NCI-H2171 treated with DMSO at 0.1 percent for 48 hours (cell line): Measurements from ENCODE around the gene KLK7.
"Not testable (repeated sequence)": the region's sequence is repeated elsewhere in the genome, so short reads cannot be mapped to it uniquely, and the experiment has no call there.

Source experiments
- DNase-seq: peaks from one replicate; lab custom pipeline; 2025; lab: John Stamatoyannopoulos, UW

The KLK7 gene

DNA sequence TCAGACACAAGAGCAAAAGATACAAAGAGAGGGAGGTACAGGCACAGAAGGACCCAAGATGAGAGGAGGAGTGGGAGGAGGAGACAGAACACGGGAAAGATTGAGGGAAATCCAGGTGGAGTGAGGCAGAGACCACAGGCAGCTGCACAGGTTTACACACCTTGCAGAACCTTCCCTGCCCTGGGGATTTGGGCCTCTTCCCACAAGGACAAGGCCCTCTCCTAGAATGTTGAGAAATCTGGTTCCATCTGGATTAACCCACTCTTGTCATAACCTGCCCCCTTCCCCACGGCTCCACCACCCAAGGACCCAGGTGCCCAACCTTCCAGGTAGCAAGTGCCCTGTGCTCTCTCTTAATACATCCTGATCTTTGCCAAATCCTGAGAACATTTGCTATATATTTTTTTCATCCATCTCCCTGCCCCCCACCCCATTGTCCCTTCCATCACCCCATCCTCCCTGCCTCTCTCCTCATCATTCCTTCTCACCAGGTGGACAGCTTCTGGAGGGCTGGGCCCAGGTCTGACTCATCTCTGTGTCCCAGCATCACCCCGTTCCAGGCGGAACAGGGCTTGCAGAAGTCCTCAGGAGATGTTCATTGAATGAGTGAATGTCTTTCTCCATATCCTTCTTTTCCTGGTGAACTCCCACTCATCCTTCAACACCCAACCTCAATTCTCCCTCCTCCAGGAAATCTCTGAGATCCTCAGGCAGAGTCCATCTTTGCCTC, 26.5 kb upstream of the KLK7 start:
- no peak for DNase-seq

DNA sequence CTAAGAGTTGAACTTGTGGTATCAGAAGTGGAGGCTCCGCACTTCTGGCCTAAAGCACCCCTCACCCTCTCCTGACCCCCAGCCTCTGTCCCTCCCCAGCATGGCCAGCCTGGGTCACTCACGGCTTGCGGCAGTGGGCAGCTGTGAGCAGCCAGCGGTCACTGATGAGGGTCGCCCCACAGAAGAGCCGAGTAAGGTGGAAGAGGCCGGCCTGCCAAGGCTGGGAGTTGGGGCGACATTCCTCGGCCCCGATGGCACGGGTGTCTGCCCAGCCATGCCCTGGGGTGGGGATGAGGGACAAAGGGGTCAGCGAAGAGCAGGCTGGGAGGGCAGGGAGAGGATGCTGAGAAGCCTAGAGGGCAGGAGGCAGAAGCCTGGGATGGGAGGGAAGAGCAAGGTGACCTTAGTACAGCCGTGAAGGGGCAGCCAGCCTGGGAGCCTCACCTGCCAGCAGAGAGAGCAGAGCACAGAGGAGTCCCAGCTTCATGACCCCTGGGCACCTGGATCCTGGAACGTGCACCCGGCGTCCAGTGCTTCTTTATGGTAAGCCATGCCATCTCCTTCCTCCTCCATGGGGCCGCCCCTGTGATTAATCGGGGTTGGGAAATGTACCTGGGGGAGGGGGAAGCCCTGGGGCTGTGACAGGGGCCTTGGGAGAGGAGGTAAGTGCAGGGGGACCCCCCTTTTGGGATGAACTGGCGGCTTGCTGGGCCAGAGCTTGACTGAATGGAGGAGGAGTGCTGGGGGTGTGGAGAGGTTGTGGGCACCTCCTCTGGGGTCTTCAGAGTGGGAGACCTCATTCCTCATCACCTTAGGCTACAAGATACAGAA, 25.6 kb upstream of the KLK7 start:
- DNase-seq = no peak

DNA sequence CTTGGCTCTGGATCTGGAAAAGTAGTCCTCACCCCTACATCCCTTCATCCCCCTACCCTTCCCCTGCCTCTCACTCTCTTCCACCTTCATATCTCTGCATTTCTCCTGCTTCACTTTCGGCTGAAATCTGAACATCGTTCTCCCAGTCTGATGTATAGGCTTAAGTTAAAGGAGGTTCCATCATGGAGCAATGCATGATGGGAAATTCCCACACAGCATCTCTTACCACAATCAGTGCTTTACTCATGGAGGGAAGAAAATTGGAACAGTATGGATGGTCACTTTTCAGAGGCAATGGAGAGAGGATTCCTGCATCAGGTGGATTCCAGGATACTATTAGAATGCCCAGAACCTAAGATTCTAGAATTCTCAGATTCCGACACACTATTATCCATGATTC, 23.8 kb upstream of the KLK7 start:
- DNase-seq = no peak

DNA sequence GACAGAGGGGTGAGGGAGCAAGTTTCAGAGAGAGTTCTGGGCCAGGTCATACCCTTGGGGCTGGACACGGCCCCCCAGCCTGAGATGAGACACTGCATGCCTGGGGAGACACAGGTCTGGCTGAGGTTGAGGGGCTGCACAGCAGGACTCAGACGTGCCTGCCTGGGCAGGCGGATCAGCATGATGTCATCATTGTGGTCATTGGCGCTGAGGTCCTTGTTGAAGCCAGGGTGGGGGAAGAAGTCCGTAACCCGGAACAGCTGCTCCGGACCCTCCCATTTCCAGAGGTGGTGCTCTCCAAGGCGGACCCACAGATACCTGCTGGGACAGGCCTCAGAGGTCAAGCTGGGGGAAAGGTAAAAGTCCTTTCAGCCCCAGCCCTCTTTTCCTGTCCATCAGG, 22.7 kb upstream of the KLK7 start:
- DNase-seq = no peak

DNA sequence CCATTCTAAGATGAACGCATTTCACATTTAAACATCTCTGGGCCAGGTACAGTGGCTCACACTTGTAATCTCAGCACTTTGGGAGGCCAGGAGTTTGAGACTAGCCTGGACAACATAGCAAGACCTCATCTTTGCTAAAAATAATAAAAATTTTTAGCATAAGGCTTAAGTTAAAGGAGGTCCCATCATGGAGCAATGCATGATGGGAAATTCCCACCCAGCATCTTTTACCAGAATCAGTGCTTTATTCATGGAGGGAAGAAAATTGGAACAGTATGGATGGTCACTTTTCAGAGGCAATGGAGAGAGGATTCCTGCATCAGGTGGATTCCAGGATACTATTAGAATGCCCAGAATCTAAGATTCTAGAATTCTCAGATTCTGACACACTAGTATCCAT, 21.5 kb upstream of the KLK7 start:
- no peak for DNase-seq

DNA sequence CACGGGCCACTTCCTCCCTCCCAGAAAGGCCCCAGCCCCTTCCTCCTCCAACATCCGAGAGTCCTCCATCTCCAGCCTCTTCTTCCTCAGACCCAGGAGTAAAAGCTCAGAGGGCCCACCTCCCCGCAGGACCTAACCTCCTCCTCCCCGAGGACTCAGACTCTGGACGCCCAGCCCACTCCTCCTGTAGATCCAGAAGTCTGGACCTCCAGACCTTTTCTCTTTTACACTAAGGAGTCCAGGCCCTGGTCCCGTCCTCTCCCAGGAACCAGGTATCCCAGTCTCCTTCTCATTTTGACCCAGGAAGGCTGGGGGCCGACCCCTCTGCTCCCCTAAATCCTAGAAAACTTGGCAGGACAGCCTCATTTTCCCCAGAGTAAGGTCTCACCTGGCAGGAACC, 19.6 kb upstream of the KLK7 start:
- no peak for DNase-seq

DNA sequence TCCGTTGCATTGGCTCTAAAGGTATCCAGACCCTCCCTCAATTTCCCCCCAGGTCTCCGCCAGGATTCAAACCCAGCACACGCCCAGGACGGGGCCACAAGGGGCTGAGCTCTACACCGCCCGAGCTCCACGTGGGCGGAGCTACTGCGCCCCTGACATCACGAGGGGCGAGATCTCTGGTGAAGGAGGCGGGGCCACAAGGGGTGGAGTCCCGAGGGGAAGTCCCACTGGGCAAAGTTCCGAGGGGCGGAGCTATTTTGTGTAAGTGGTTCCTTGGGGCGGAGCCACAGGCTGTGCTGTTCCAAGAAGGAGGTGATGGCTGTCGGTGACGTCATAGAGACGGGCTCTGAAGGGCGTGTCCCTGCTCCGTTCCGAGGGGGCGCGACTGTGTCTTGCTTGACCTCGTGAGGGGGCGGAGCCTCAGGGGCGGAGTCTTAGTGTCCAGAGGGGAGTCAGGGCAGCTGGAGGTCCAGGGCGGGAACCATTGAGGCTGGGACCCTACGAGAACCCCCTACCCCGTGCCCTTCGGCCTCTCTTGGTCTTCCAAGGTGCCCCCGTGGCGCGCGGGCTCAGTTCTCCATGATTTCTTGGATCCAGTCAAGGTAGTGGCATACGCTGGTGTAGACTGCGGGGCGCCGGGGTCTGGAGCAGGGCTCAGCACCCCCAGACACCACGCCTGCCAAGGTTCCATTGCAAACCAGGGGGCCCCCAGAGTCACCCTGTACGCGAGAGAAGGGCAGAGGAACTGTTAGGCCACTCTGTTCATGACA, 19.0 kb upstream of the KLK7 start:
- no peak for DNase-seq

DNA sequence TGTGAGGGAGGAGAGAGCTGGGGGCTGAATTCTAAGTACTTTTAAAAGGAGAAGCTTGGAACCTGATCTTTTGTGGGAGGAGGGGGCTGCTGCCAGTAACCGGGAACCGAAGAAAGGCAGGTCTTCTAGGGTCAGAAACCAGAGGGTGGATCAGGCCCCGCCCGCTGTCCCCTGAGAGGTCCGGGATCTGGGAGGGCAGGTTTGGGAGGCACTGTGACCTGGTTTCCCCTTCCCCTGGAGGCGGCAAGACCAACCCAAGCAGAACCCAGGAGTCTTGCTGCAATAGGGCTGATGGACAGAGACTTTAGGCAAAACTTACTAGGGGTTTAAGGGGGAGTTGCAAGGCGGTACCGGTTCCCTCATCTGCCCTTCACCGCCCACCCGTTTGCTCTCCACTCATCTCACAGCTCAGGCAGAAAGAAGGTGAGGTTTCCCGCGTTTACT, 18.4 kb upstream of the KLK7 start:
- DNase-seq = no peak

DNA sequence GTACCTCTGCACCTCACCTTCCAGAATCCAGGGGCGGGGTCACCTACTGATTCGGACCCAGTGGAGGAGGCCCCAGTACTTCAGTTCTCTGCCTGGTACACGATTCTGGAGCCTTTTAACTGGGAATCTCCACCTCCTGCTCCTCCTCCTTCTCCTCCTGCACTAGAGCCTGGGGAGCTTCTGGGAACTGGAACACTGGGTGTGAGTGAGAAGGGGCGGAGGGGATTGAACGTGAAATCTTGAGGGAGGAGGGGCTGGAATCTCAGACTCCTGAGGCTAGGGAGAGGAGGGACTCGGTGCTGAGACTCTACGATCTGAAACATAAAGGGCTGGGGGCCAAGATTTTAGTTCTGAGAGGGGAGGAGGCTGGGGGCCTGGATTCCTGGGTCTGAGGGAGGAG, 17.8 kb upstream of the KLK7 start, which contains the start of gene KLK8:
Gene KLK8, minus strand, starts transcription at position 90 of the 400 bp plus-strand sequence. CDS start 437 bp downstream, outside the sequence.
- no peak for DNase-seq

DNA sequence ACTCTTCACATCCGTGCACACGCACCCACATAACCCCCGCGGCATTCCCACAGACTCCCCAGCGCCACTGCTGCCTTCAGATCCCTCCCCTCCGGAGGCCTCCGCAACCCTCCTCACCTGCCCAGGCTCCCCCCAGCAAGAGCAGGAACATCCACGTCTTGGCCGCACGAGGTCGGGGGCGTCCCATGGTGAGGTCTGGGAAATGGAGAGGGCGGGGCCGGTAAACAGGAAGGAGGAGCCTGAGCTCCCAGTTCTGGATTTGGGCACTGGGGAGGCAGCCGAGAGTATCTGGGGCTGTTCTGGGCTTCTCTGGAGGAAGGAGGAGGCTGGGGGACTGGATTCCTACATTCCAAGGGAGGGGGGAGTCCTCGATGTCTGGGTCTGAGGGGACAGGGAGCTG, 17.3 kb upstream of the KLK7 start:
- no peak for DNase-seq

DNA sequence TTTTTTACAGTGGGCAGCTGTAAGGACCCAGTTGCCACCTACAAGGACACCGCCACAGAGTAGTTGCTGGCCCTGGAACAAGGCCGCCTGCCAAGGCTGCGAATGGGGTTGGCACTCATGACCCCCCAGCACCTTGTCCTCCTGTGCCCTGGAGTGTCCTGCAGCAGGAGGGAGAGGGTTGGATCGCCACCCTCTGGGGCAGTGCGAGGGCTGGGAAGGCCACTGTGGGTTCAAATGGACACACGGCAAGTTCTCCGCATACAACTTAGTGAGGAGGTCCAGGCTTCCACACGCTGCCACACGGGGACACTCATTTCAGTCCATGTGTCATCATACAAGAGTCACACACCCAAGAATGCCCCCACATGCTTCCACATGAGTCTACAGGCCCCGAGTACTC, 16.7 kb upstream of the KLK7 start:
- no peak for DNase-seq

DNA sequence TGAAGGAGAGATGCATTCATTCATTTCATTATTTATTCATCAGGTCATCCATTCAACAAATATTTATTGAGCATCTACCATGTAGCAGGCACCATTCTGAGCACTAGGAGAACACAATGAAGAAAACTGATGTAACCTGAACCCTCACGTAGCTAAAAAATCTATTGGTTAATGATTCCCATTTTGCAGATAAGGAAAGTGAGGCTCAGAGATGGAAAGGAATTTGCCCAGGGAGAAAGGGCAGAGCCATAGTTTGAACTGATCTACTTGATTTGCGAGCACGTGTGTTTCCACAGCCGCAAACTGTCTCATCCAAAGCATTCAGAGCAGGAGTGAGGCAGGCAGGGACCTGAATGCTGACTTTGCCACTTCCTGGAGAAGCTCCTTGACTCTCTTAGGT, 15.0 kb upstream of the KLK7 start:
- DNase-seq = no peak

DNA sequence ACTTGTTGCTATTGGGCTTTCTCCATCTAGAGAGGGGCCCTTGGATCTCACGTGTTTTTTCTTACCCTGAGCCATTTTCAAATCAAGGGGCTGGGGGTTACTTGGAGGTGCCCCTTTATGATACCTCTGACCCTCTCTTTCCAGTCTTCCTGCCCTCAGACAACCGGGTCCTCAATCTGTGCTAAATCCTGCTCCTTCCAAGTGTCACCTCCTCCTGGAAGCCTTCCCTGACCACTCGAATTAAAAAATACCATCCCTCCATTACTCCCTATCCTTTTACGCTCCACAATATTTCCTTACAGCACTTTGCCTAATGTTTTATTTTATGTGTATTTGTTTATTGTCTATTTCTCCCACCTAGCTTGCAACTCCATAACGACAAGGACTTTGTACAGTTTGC, 14.3 kb upstream of the KLK7 start:
- no peak for DNase-seq

DNA sequence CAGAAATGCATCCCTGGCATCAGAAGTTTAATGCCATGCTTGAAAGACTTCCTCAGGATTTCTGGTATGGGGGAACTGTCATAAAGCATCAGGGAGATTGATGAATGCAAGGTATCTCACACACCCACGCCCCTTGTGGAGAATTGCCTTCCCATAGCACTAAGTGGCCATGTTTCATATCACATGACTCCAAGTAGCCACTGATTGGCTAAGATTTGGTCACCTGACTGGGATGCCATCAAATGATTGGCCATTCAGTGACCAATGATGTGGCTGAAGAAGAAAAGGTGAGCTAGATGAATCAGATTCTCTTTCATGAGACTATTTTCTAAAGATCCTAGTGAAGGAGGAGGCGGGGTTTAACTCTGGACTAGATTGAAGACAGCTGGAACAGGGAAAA, 10.4 kb upstream of the KLK7 start:
- DNase-seq = peak; percentile 77

DNA sequence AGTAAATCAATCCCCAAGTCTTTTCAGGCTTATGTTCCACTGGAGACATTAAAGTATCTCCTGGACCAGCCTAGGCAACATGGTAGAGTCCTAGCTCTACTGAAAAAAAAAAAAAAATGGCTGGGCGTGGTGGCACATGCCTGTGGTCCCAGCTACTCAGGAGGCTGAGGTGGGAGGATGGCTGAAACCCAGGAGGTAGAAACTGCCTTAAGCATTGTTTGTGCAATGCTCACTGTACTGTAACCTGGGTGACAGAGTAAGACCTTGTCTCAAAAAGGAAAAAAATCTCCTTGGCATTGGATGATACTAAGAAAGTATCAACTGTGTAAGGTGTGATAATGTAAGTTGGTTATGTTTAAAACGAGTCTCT, 8.9 kb upstream of the KLK7 start:
- no peak for DNase-seq

DNA sequence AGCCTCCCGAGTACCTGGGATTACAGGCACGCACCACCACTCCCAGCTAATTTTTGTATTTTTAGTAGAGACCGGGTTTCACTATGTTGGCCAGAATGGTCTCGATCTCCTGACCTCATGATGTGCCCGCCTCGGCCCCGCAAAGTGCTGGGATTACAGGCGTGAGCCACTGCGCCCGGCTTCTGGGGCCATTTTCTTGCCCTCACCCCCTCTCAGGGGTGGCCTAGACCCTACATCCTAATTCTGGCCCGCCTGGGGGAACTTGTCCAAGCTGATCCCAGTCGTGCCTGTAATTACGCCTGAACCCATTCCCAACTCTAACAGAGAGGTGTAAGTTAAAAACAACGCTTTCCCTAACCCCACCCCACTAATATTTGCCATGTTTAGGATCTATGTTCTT, 699 bp upstream of the KLK7 start:
- not testable (repeated sequence) for DNase-seq

DNA sequence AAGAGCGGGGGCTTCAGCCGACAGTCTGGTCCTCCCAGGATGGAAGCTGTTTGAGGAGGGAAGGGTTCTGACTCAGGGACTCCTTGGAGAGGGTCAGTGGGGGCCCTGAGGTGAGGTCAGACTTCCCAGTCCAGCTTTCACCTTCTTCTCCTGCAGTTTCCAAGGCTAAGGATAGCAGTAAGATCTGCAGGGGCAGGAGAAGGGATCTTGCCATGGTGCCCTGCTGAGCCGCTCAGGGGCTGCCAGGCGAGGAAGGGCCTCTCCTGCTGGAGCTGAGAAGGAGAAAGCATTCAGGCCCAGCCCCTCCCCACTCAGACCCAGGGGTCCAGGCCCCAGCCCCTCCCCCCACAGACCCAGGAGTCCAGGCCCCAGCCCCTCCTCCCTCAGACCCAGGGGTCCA, 1.5 kb downstream of the KLK7 start:
- DNase-seq = no peak

DNA sequence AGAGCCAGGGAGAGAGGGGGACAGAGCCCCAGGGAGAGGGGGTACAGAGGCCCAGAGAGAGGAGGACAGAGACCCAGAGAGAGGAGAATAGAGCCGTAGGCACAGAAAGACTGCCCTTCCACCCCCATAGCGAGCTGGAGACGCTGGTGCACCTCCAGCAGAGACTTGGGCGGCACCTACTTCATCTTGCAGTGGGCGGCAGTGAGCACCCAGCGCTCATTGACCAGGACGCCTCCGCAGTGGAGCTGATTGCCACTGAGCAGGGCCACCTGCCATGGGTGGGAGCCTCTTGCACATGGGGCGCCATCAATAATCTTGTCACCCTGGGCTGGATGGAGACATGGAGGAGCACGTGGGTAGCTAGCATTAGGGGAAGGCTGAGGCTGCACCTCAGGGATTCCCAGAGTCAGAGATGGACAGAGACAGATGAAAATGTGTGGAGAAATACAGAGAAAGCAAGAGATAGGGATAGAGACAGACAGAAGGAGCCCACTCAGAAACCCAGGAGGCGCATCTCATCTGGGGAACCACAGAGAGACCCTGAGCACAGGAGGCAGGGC, 2.0 kb downstream of the KLK7 start:
- no peak for DNase-seq

DNA sequence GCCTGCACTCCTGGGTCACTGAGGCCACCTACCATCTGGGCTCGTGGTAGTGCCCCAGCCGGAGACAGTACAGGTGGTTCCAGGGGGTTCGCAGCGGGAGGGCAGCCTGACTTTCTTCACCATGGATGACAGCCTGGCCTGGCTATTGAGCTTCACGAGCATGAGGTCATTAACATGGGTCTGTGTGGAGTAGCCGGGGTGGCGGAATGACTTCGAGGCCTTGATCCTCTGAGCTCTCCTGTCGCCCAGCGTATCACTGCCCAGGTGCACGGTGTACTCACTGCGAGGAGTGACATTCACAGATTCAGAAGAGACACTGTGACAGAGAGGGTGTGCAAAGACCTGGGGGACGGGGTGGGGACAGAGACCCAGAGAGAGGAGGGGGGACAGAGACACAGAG, 3.5 kb downstream of the KLK7 start:
- DNase-seq = no peak

DNA sequence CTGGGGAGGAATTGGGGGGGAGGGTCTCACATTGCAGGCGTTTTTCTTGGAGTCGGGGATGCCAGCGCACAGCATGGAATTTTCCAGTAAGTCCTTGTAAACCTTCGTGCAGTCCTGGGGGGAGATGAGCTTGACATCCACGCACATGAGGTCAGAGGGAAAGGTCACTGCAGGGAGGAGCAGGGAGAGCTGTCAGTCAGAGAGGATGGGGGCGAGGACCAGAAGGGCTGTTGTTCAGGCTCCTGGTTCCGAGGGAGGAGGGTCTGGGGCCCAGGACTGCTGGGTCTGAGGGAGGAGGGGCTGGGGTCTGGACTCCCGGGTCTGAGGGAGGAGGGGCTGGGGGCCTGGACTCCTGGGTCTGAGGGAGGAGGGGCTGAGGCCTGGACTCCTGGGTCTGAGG, 4.0 kb downstream of the KLK7 start:
- no peak for DNase-seq

DNA sequence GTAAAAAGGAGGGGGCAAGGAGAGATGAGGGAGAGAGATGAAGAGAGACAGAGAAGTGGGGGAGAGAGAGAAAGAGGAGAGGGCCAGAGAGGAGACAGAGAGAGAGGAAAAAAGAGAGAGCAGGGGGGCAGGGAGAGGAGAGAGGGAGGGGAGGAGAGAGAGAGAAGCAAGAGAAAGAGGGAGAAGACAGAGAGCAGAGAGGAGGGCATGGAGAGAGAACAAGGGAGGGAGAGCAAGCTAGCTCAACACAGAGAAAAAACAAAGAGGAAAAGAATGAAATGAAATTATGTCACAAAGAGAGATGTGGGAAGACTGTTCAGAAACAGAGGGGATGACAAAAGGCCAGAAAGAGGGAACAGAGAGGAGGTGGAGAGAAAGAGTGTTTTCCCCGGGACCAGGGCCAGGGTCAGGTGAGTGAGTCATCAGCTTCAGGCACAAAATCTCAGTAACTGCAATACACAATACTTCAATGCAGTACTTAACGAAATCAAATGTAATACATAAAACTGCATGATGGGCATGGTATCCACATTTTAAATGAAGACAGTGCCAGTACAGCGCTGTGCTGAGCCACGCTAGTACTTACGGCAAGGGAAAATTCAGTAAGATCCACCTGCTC, 4.8 kb downstream of the KLK7 start:
- DNase-seq = no peak

DNA sequence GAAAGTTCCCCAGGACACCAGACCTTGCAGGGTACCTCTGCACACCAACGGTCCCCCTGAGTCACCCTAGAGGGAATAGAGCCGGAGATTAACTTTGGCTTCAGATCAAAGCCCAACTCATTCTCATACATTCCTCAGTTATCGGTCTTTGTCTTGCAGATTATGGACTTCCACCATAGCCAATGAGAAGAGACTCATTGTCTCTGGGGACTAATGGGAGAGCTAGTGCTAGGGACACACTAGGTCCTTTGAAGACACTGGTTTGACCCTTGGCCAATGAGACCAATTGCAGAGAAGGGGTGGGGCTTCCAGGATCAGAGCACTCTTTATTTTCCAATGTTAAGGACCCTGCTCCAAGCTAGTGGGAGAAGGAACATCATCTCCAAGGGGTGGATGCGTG, 6.1 kb downstream of the KLK7 start:
- no peak for DNase-seq
